Activated naive CD4-positive, alpha-beta T cell treated with anti-CD3 and anti-CD28 coated beads, Interleukin-2, amount 50 U/mL, for 72 hours (primary cell): ENCODE measurements around the gene TFF2. TPM values are rescaled to one million over a fixed set of nuclear protein-coding genes. Genes with fewer than 3 reads are reported as not detected.

Experiments used
- ATAC-seq, 2 donors: fragments of 150-1000 bp; cut with Tn5 transposase; 2 replicates each; pipeline ENCODE4 v1.10.0; 2021; ENCODE audit warnings: mild to moderate bottlenecking in 2 of 2, moderate library complexity in 2 of 2
- DNase-seq, 2 donors: peaks; one replicate each; pipeline ENCODE4 v3.0.0; 2021 to 2022; ENCODE audit warnings: low spot score in 2 of 2
- H3K27ac Mint-ChIP-seq, 2 donors: one replicate each; pipeline ENCODE4 v1.8.0; 2022; ENCODE audit warnings: mild to moderate bottlenecking in 2 of 2, mixed read lengths in 2 of 2
- H3K36me3 Mint-ChIP-seq, 2 donors: one replicate each; pipeline ENCODE4 v1.8.0; 2022; ENCODE audit warnings: mixed read lengths in 2 of 2
- H3K9me3 Mint-ChIP-seq, 2 donors: one replicate each; pipeline ENCODE4 v1.8.0; 2022; ENCODE audit warnings: mixed read lengths in 2 of 2
- total RNA-seq, 2 donors: library from RNA; stranded (reverse); gene quantifications; one replicate each; pipeline ENCODE4 v1.2.3, GENCODE V29; 2022

The TFF2 gene, protein sequence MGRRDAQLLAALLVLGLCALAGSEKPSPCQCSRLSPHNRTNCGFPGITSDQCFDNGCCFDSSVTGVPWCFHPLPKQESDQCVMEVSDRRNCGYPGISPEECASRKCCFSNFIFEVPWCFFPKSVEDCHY
- total RNA-seq: not detected

DNA sequence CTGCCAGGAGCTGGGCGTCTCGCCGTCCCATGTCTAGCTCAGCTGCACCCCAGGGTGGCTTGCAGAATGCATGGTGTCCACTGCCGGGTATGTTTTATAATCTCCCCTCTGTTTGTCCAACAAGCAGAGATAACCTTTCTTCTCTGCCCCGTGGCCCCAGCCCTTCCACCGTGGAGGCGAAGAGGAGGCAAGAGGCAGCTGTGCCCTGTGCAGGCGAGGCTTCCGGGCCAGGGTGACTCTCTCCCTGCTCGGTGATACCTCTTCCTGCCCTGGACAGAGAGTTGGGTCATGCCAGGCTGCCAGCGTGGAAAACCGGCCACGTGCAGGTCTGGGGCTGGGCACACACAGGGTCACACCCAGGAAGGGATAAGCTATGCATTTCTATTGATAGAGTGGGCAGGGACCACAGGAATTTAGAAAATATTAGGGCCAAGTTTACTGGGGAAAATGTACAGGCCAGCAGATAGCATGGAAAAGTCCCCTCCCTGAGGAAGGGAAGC lies at the start of gene TFF2:
TSS of gene TFF2 (minus strand) at position 68 of the 500 bp plus-strand sequence. CDS start at position 31, 37 bp downstream.
- Mint-ChIP-seq H3K9me3 (peaks cover 15% of the 10 kb centered on the region in 2 donors), H3K27ac (peak within 1 kb of the TSS in 1 of 2 donors; percentile 50), H3K36me3 (peaks cover 0 to 13% of the 10 kb centered on the region in 2 donors)
- ATAC-seq: no peak
- no peak for DNase-seq

DNA sequence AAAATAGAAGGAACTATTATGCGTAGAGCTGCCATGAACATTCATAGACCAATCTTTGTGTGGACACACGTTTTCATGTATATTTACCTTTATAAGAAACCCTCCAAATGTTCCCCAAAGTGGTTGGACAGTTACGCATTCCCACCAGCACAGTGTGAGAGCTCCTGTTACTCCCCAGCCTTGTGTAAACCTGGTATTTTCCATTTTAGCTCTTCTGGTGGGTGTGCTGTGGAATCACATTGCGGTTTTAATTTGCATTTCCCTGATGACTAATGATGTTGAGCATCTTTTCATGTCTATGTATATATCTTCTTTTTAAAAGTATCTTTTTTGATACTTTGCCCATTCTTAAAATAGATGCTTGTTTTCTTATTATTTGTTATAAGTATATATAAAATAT lies 49.7 kb upstream of the TFF2 start:
- peaks cover 24 to 61% of the 10 kb centered on the region in 2 donors for H3K36me3 Mint-ChIP-seq
- no peak overlapping the region for H3K27ac Mint-ChIP-seq
- DNase-seq (no peak), ATAC-seq (peak; percentile 67 to 78)
- H3K9me3 Mint-ChIP-seq: peaks cover 9% of the 10 kb centered on the region in 2 donors

DNA sequence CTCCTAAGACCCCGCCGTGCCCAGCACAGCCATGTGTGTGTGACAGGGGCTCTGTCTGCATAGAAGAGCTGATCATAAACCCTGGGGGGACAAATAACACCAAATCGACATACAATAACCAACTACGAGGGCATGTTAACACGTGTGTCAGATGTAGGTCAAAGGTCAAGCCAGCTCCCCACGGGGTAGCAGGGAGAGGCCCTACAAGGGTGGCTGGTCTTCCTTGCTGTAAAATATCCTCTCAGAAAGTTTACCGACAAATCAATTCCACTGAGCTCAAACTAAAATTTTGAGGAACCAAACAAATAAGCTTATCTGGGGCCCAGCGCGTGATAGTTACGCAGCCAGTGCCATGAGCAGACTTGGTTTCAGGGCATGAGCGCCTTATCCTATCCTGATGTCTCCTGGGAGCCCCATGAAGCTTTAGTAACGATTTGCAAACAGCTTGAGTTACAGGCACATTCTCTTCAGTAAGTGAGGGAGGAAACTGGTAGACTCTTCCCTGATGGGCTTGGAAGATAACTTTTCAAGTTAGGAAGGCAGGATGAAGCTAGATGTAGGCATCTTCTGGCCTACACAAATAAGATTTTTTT lies 47.7 kb upstream of the TFF2 start:
- peaks cover 9% of the 10 kb centered on the region in 2 donors for H3K9me3 Mint-ChIP-seq
- ATAC-seq (no peak), DNase-seq (no peak)
- peaks cover 9 to 54% of the 10 kb centered on the region in 2 donors for H3K36me3 Mint-ChIP-seq
- H3K27ac Mint-ChIP-seq: peak overlapping the region in 1 of 2 donors; percentile 45

DNA sequence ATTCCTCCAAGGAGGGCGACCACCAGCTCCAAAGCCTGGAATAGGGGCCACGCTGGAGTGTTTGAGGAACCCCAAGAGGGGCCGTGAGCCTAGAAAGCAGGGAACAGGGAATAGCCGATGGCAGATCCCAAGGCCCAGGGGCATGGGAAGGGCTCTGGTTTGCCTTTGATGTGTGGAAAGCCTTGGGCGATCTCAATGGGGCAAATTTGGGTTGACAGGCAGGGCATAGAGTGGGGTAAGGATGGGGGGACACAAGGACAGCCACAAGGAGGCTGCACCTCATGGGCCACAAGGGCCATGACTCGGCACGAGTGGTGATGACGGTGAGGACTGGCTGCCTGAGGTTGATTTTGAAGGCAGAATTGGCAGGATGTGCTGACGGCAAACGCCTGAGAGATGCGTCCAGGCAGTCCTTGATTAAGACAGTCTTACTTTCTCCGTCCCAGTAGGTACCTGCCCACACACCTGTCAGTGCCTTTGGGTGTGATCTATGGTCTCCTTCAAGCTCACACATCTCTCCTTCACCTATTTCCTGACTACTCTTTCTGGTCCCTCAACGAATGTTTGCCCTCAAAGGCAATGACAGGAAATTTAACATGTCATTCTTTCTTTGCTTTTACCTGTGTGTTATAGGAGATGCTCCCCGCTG lies 47.1 kb upstream of the TFF2 start:
- Mint-ChIP-seq H3K36me3 (peaks cover 9 to 60% of the 10 kb centered on the region in 2 donors), H3K27ac (peak overlapping the region in 1 of 2 donors; percentile 66), H3K9me3 (peaks cover 9% of the 10 kb centered on the region in 2 donors)
- ATAC-seq (no peak), DNase-seq (no peak)

DNA sequence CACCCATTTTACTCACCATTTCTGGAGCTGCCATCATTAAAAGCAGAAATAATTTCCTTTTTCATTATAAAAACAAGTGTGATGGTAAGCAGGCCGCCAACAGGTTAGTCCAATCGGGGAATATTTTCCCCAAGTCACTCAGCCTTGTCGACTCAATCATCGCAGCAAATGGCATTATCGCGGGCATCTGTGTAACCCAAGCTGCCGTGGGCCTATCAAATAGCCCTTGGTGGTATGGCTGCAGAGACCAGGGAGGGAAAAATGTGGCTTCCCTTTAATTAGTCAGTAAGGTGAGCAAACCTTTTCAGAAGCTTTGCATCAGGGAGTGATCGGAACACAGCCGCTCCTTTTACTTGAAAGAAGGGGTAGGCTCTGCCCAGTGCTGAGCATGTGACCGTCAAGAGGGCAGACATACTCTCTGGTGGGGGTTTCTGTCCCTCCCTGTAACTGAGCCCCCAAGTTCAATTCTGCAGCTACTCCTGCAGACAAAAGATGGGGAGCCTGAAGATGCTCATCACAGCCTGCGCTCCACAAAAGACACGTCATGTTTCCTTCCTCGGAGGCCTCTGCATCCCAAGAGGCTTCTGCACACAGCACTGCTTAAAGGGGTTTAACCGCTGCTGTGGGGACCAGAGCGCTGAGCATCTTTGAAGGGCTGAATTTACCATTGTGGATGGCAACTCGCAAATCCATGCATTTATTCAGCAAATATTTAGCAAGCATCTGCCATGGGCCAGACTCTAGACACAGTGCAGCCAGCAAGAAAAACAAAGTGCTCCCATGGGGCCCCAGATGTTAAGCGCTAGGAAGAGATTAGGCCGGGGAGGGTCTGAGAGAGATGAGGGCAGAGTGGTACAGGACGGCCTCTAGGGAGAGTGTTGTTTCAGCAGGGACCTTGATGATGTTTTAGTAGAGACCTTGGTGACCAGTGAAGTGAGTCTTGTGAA lies 46.3 kb upstream of the TFF2 start:
- ATAC-seq (no peak), DNase-seq (no peak)
- H3K36me3 Mint-ChIP-seq: peaks cover 10 to 60% of the 10 kb centered on the region in 2 donors
- H3K9me3 Mint-ChIP-seq: peaks cover 7 to 8% of the 10 kb centered on the region in 2 donors
- peak overlapping the region in 1 of 2 donors; percentile 66 for H3K27ac Mint-ChIP-seq

DNA sequence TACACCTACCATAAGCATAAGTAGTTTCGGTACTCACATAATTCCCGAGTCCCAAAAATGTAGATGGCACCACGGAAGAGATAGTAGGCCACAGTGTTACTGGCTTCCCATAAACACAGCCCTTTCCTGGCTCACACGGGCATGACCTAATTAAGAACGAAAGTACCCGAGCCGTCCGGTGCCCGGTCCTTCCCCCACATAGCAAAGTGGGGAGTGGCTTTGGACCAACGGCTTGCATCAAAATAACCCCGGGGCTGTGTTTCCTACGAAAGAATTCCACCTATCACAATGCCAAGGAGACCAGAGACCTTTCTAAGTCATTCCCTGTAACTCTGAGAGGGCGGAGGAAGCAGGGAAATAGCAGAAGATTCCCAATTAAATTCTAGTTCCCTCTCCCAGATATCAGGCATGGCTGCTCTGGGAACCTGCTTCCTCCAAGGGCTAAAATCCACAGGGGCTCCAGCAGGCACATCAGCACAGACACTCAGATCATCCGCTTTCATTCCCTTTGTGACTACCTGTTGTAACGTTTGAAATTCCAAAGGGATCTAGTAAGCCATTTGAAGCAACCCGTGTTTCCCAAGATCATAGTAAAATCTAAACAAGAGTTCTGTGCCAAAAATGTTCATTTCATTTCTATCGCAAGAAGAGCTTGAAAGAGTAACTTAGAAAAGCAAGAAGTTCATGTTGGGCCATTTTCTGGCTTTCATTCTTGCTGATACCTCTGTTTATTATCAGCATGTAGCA lies 45.3 kb upstream of the TFF2 start, which contains the start of gene TMPRSS3:
TSS of gene TMPRSS3 (minus strand) at position 148 of the 747 bp plus-strand sequence. CDS start 635 bp downstream, outside the sequence.
- H3K27ac Mint-ChIP-seq: peak within 1 kb of the TSS in 1 of 2 donors; percentile 38

DNA sequence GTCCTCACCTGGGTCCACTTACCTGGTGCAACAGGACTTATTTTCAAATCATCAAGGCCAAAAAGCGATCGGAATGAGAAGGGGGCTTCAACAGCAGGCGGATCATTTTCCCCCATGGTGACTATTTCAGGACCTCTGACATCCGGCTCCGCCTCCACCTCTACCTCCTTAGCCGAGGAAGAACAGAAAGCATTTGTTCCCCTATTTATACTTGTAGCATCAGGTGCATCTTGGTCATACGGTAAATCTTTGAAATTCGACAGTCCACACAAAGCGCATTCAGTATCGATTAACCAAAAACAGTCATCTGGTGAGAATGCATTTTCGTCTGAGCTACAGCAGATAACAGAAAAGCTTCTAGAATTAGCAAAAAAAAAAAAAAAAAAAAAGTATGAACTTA lies 44.5 kb upstream of the TFF2 start:
- no peak for ATAC-seq
- no peak overlapping the region for H3K27ac Mint-ChIP-seq

More for the DNA sequence above, 45.3 kb upstream of the TFF2 start, which contains the start of gene TMPRSS3:
- H3K9me3 Mint-ChIP-seq: no peaks in the 10 kb centered on the region
- peaks cover 12 to 61% of the 10 kb centered on the region in 2 donors for H3K36me3 Mint-ChIP-seq
- ATAC-seq (no peak), DNase-seq (no peak)

DNA sequence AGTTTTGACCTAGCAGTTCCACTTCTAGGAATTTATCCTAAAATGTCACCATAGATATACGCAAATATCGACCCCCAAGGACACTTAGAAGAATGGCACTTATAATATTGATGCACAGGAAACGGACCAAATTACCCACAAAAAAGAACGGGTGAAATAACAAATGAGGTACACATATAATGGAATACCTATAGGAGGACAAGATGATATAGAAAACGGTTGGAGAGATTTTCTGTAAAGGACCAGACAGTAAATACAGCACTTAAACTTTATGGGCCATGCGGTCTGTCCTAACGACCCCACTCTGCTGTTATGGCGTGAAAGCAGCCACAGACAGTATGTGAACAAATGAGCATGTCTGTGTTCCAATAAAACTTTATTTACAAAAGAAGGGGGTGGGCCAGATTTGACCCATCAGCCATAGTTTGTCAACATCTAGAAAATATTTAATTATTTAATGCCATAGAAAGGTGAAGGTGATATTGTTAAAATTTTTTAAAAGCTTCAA lies 42.7 kb upstream of the TFF2 start:
- no peak for DNase-seq
- ATAC-seq: peak in 1 of 2 donors; percentile 31
- Mint-ChIP-seq H3K9me3 (no peaks in the 10 kb centered on the region), H3K36me3 (peaks cover 19 to 76% of the 10 kb centered on the region in 2 donors), H3K27ac (peak overlapping the region; percentile 6 to 65)

More for the DNA sequence above, 44.5 kb upstream of the TFF2 start:
- H3K36me3 Mint-ChIP-seq: peaks cover 19 to 69% of the 10 kb centered on the region in 2 donors
- no peak for DNase-seq
- no peaks in the 10 kb centered on the region for H3K9me3 Mint-ChIP-seq

DNA sequence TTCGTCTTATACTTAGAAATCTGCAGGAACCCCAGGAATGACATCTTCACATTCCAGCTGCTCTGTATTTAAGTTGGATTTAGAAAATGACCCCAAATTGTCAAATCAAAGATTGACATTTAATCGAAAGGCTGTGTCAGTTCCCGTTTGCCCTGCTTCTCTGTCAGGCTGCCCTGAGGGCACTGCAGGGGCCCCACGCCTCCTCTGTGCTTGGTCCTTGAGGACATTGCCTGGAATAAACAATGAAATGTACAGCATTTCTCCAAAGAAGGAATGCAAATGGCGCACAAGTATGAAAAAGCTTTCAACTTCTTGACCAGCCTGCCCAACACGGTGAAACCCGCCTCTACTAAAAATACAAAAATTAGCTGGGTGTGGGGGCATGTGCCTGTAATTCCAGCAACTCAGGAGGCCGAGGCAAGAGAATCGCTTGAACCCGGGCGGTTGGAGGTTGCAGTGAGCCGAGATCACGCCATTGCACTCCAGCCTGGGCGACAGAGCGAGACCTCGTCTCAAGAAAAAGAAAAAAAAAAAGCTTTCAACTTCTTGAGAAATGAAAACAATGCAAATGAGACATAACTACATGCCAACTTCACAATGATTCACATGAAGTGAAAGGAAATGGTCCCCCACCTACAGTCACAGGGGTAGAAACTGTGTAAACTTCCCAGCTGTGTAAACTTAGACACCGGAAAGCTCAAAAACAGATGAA lies 42.1 kb upstream of the TFF2 start:
- H3K27ac Mint-ChIP-seq: peak overlapping the region; percentile 46 to 65
- ATAC-seq (peak; percentile 94 to 99), DNase-seq (no peak)
- H3K36me3 Mint-ChIP-seq: peaks cover 19 to 77% of the 10 kb centered on the region in 2 donors
- H3K9me3 Mint-ChIP-seq: no peaks in the 10 kb centered on the region

DNA sequence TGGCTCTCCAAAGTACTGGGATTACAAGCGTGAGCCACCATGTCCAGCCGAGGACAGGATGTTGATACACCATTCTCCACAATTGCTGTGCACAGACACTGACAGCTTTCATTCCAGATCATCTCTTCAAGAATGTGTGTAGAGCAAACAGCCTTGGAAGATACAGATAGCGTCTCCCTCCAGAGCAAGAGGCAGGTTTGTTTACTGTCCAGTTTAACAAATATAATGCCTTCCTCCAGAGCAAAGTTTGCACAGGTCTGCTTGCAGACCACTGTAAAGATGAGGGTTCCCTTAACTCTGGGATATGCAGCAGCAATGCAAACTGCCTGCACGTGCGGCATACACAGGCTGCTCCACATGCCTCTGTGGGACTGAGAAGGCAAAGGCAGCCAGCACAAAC lies 40.5 kb upstream of the TFF2 start:
- DNase-seq (no peak), ATAC-seq (no peak)
- peaks cover 0 to 5% of the 10 kb centered on the region in 2 donors for H3K9me3 Mint-ChIP-seq
- no peak overlapping the region for H3K27ac Mint-ChIP-seq
- peaks cover 19 to 82% of the 10 kb centered on the region in 2 donors for H3K36me3 Mint-ChIP-seq

DNA sequence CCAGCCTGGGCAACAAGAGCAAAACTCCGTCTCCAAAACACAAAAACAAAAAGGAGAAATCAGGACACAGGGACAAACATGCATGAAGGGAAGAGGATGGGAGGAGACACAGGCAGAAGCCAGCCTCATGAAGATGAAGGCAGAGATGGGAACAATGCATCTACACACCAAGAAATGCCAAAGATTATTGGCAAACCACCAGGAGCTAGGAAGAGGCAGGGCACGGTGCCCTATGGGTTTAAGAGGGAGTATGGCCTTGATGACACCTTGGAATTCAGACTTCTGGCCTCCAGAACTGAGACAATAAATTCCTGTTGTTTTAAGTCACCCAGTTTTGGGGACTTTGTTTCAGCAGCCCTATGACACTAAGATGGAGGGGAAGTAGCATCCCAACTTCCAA lies 39.9 kb upstream of the TFF2 start:
- no peak for DNase-seq
- ATAC-seq: no peak
- H3K36me3 Mint-ChIP-seq: peaks cover 19 to 82% of the 10 kb centered on the region in 2 donors
- peaks cover 0 to 5% of the 10 kb centered on the region in 2 donors for H3K9me3 Mint-ChIP-seq
- peak overlapping the region in 1 of 2 donors; percentile 35 for H3K27ac Mint-ChIP-seq

DNA sequence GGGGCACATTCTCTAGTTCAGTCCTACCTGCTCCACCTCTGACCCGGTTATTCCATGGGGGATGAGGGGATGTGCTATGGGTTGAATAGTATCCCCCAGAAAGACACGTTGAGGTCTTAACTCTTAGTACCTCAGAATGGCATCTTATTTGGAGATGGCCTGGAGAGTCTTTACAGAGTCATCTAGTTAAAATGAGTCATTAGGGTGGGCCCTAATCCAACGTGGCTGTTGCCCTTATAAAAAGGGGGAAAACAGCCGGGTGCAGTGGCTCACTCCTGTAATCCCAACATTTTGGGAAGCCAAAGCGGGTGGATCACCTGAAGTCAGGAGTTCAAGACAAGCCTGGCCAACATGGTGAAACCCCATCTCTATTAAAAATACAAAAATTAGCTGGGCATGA lies 39.4 kb upstream of the TFF2 start:
- H3K9me3 Mint-ChIP-seq: peaks cover 0 to 5% of the 10 kb centered on the region in 2 donors
- DNase-seq (no peak), ATAC-seq (no peak)
- H3K27ac Mint-ChIP-seq: peak overlapping the region in 1 of 2 donors; percentile 35
- H3K36me3 Mint-ChIP-seq: peaks cover 19 to 79% of the 10 kb centered on the region in 2 donors

DNA sequence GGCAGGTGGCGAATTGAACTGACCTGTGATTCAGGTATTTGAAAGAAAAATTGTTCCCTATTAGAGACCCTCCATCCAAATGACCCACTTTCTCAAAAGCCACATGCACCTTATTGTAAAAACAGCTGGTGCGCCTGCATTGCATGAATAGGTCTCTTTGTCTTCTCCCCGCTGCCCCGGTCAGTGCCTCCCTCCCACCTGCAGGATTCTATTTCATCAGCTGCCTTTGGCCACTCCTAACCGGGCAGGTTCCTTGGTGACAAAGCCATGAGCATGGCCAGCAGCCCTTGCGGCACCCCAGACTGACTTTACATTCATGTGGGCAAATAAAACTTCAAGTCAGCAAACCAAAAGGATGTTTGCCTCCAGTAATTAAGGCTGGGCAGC lies 38.6 kb upstream of the TFF2 start:
- H3K9me3 Mint-ChIP-seq: peaks cover 0 to 5% of the 10 kb centered on the region in 2 donors
- ATAC-seq (no peak), DNase-seq (no peak)
- H3K27ac Mint-ChIP-seq: no peak overlapping the region
- H3K36me3 Mint-ChIP-seq: peaks cover 19 to 73% of the 10 kb centered on the region in 2 donors

DNA sequence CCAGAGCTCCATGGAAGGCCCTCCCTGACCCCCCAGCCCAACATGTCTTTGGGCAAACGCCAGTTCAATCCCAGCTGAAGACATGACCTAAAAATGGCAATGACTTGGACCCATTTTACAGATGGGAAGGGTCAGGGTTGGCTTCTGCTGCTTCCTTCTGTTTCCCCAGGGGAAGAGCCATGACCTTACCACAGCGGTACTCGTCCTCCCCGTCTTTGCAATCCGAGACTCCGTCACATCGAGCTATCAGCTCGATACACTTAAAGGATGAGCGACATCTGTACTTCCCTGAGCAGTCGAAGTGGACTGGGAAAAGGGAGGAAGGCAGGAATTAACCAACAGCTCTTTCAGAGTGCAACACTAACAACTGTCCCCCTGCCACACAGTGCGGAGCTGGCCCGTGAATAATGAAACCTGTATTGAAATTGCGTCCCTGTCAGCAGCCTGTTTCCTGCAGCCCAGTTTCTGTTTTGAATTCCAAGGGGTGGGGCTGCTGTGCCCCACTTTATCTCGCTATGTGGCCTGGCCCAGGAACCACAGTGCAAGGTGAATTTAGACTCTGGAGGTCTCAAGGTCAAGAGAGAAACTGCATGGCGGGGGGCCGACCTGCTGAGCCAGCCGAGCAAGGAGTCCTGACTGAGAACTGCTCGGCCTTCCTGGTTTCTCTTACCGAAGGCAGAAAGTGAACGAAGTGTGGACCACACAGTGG lies 38.1 kb upstream of the TFF2 start:
- no peak overlapping the region for H3K27ac Mint-ChIP-seq
- H3K9me3 Mint-ChIP-seq: peaks cover 0 to 5% of the 10 kb centered on the region in 2 donors
- ATAC-seq (no peak), DNase-seq (no peak)
- H3K36me3 Mint-ChIP-seq: peaks cover 19 to 76% of the 10 kb centered on the region in 2 donors
